Liver (tissue), 9 donors: ENCODE data around the gene PLEKHA5. TPM values are rescaled to one million over a fixed set of nuclear protein-coding genes. Genes with fewer than 3 reads are reported as not detected.

Source experiments
- DNase-seq: peaks from one replicate; pipeline ENCODE4 v3.0.0-alpha.2; 2017; ENCODE audit warnings: low spot score
- H3K27ac ChIP-seq, 2 donors: one replicate each; pipeline ENCODE4 v1.7.0; 2013; ENCODE audit warnings: inconsistent platforms in 2 of 2, low read length in 2 of 2, control low read depth in 1 of 2, low read depth in 1 of 2, mild to moderate bottlenecking in 1 of 2
- H3K27me3 ChIP-seq, 4 donors: one replicate each; pipeline versions ENCODE4 v1.6.1 to v1.7.0; 2013; ENCODE audit warnings: low read length in 3 of 4, inconsistent platforms in 1 of 4, mild to moderate bottlenecking in 1 of 4, moderate library complexity in 1 of 4; ENCODE audit not compliant: control insufficient read depth in 4 of 4, insufficient read depth in 4 of 4
- H3K36me3 ChIP-seq, 4 donors: one replicate each; pipeline versions ENCODE4 v1.6.1 to v1.7.0; 2013; ENCODE audit warnings: low read length in 3 of 4, mild to moderate bottlenecking in 3 of 4, low read depth in 1 of 4, moderate library complexity in 1 of 4; ENCODE audit not compliant: control insufficient read depth in 4 of 4, insufficient read depth in 3 of 4
- H3K4me1 ChIP-seq, 4 donors: one replicate each; pipeline versions ENCODE4 v1.6.1 to v1.7.0; 2013; ENCODE audit warnings: low read length in 3 of 4, mild to moderate bottlenecking in 3 of 4, moderate library complexity in 1 of 4; ENCODE audit not compliant: control insufficient read depth in 4 of 4, insufficient read depth in 4 of 4
- H3K4me3 ChIP-seq, 3 donors: one replicate each; pipeline versions ENCODE4 v1.6.1 to v1.7.0; 2013; ENCODE audit warnings: low read length in 3 of 3, control low read depth in 1 of 3, low read depth in 1 of 3, mild to moderate bottlenecking in 1 of 3
- H3K9ac ChIP-seq, 2 donors: one replicate each; pipeline ENCODE4 v1.7.0; 2013; ENCODE audit warnings: low read length in 2 of 2, mild to moderate bottlenecking in 2 of 2, moderate library complexity in 2 of 2, control low read depth in 1 of 2, low read depth in 1 of 2
- H3K9me3 ChIP-seq, 4 donors: one replicate each; pipeline versions ENCODE4 v1.6.1 to v1.7.0; 2013; ENCODE audit warnings: low read length in 3 of 4; ENCODE audit not compliant: control insufficient read depth in 4 of 4
- EGR1 ChIP-seq, 2 donors: IDR thresholded peaks; 2 replicates each; pipeline ENCODE4 v1.6.1; 2016 to 2018; ENCODE audit warnings: antibody characterized with exemption in 2 of 2, low read depth in 2 of 2
- FOXA1 ChIP-seq: IDR thresholded peaks from 2 replicates; pipeline ENCODE4 v1.6.1; 2016; ENCODE audit warnings: antibody characterized with exemption
- FOXA2 ChIP-seq: IDR thresholded peaks from 2 replicates; pipeline ENCODE4 v1.6.1; 2016; ENCODE audit warnings: antibody characterized with exemption
- GABPA ChIP-seq, 2 donors: IDR thresholded peaks in 1 of 2; conservative IDR thresholded peaks in 1 of 2; 2 replicates each; pipeline ENCODE4 v1.6.1; 2016; ENCODE audit warnings: antibody characterized with exemption in 2 of 2, mild to moderate bottlenecking in 1 of 2, moderate library complexity in 1 of 2
- HNF4A ChIP-seq, 2 donors: conservative IDR thresholded peaks; 2 replicates each; pipeline ENCODE4 v1.6.1; 2016; ENCODE audit warnings: antibody characterized with exemption in 2 of 2, mild to moderate bottlenecking in 2 of 2
- HNF4G ChIP-seq: IDR thresholded peaks from 2 replicates; pipeline ENCODE4 v1.6.1; 2016; ENCODE audit warnings: antibody characterized with exemption
- JUND ChIP-seq, 2 donors: IDR thresholded peaks; 2 replicates each; pipeline ENCODE4 v1.6.1; 2016; ENCODE audit warnings: antibody characterized with exemption in 2 of 2
- NR2F2 ChIP-seq: IDR thresholded peaks from 2 replicates; pipeline ENCODE4 v1.6.1; 2016; ENCODE audit warnings: antibody characterized with exemption
- RXRA ChIP-seq, 2 donors: IDR thresholded peaks; 2 replicates each; pipeline ENCODE4 v1.6.1; 2017 to 2018; ENCODE audit warnings: antibody characterized with exemption in 2 of 2, mild to moderate bottlenecking in 1 of 2
- SP1 ChIP-seq: IDR thresholded peaks from 2 replicates; pipeline ENCODE4 v1.6.1; 2018; ENCODE audit warnings: antibody characterized with exemption, mild to moderate bottlenecking
- TAF1 ChIP-seq: conservative IDR thresholded peaks from 2 replicates; pipeline ENCODE4 v1.6.1; 2016; ENCODE audit warnings: antibody characterized with exemption, mild to moderate bottlenecking
- YY1 ChIP-seq: IDR thresholded peaks from 2 replicates; pipeline ENCODE4 v1.6.1; 2016; ENCODE audit warnings: antibody characterized with exemption, mild to moderate bottlenecking
- WGBS: extraction: QIAGEN DNeasy Blood & Tissue Kit; methylation state at CpG from one replicate; pipeline ENCODE4 v1.1.7; 2013; 5-methylcytosine and 5-hydroxymethylcytosine counted together
- polyA plus RNA-seq, 2 donors: library from polyadenylated mRNA; stranded (reverse) in 1 of 2; unstranded in 1 of 2; fragments of 200-250 nt in 1 of 2; fragments of >200 nt in 1 of 2; fragmentation: Nextera tagmentation in 1 of 2; extraction: Ambion mirVana in 1 of 2; gene quantifications; one replicate each; pipeline versions ENCODE4 v1.2.1 to v1.2.3, GENCODE V29; 2013 to 2015
- total RNA-seq, 2 donors: library from RNA; depleted of rRNA; stranded (reverse); fragments of >200 nt; gene quantifications; one replicate each; pipeline ENCODE4 v1.2.3, GENCODE V29; 2014
- TF ChIP-seq, protein P1 (sequence below): IDR thresholded peaks from 2 replicates; pipeline ENCODE4 v1.6.1; 2016; ENCODE audit warnings: antibody characterized with exemption
- TF ChIP-seq, protein P2 (sequence below): IDR thresholded peaks from 2 replicates; pipeline ENCODE4 v1.6.1; 2016; ENCODE audit warnings: antibody characterized with exemption, mild to moderate bottlenecking
- TF ChIP-seq, protein P3 (sequence below): IDR thresholded peaks from 2 replicates; pipeline ENCODE4 v1.6.1; 2016; ENCODE audit warnings: antibody characterized with exemption
- TF ChIP-seq, protein P4 (sequence below): fragments of 150-350 bp; IDR thresholded peaks from 2 replicates; pipeline ENCODE4 v1.5.1; 2017; ENCODE audit warnings: improper control_type of control experiment, low read depth, low read length; ENCODE audit not compliant: missing input control
- TF ChIP-seq, protein P5 (sequence below): IDR thresholded peaks from 2 replicates; pipeline ENCODE4 v1.6.1; 2016; ENCODE audit warnings: antibody characterized with exemption
- donor health status: healthy.
- donor health status: healthy.
- donor health status: healthy.
- donor health status: healthy.
- donor health status: healthy.

The PLEKHA5 gene
- total and polyA plus RNA-seq, 4 donors = 4.6 to 25.5 (median 16.8) TPM

DNA sequence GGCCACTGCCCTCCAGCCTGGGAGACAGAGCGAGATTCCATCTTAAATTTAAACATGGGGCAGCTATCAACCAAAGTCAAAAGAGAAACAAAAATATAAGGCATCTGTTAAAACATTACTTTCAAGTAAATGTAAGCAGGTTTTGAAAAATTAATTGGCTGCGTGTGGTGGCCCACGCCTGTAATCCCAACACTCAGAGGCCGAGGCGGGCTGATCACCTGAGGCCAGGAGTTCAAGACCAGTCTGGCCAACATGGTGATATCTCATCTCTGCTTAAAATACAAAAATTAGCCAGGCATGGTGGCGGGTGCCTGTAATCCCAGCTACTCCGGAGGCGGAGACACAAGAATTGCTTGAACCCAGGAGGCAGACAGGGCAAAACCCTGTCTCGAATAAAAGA, 82.7 kb downstream of the PLEKHA5 start:
- H3K4me1 ChIP-seq = no peaks in the 10 kb centered on the region
- H3K36me3 ChIP-seq = no peaks in the 10 kb centered on the region
- no peaks in the 10 kb centered on the region for H3K27me3 ChIP-seq
- no peak overlapping the region for H3K9ac ChIP-seq
- TF ChIP-seq JUND (IDR thresholded peaks at IDR 0.05) = no peak
- TF ChIP-seq GABPA (IDR thresholded peaks at IDR 0.05 in 1 of 2, conservative IDR thresholded peaks at IDR 0.05 in 1 of 2) = no peak
- no peak for TF ChIP-seq FOXA2
- DNase-seq = no peak
- no peak overlapping the region for H3K27ac ChIP-seq
- 96% methylated on average over 9 of the region's 9 CpGs for WGBS
- no peak overlapping the region for H3K4me3 ChIP-seq
- H3K9me3 ChIP-seq = no peaks in the 10 kb centered on the region

DNA sequence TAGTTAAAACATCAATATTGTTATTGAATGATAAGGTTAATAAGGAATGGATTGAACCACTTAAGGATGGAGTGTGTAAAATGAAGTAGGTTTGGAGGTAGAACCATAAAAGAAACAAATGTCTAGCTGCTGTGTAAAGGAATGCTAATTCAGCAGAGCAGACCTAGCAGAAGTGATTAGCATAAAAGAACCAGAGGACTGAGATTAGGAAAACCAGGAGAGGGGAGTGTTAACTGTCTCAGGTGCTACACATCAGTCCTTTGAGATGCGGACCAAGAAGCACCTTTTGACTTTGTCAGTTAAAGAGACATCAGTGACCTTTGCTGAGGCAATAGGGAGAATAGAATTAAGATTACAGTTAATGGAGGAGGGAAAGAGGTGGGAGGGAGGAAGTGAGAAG, 84.5 kb downstream of the PLEKHA5 start:
- TF ChIP-seq GABPA (IDR thresholded peaks at IDR 0.05 in 1 of 2, conservative IDR thresholded peaks at IDR 0.05 in 1 of 2) (no peak), SP1 (no peak), YY1 (no peak), NR2F2 (no peak), RXRA (IDR thresholded peaks at IDR 0.05) (no peak), HNF4G (no peak), EGR1 (IDR thresholded peaks at IDR 0.05; ENCODE audit: low read depth in 2 of 2) (no peak), TAF1 (no peak), JUND (IDR thresholded peaks at IDR 0.05) (no peak), FOXA1 (no peak), HNF4A (conservative IDR thresholded peaks at IDR 0.05) (no peak)
- TF ChIP-seq, protein P1, sequence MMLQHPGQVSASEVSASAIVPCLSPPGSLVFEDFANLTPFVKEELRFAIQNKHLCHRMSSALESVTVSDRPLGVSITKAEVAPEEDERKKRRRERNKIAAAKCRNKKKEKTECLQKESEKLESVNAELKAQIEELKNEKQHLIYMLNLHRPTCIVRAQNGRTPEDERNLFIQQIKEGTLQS = no peak
- TF ChIP-seq, protein P2, sequence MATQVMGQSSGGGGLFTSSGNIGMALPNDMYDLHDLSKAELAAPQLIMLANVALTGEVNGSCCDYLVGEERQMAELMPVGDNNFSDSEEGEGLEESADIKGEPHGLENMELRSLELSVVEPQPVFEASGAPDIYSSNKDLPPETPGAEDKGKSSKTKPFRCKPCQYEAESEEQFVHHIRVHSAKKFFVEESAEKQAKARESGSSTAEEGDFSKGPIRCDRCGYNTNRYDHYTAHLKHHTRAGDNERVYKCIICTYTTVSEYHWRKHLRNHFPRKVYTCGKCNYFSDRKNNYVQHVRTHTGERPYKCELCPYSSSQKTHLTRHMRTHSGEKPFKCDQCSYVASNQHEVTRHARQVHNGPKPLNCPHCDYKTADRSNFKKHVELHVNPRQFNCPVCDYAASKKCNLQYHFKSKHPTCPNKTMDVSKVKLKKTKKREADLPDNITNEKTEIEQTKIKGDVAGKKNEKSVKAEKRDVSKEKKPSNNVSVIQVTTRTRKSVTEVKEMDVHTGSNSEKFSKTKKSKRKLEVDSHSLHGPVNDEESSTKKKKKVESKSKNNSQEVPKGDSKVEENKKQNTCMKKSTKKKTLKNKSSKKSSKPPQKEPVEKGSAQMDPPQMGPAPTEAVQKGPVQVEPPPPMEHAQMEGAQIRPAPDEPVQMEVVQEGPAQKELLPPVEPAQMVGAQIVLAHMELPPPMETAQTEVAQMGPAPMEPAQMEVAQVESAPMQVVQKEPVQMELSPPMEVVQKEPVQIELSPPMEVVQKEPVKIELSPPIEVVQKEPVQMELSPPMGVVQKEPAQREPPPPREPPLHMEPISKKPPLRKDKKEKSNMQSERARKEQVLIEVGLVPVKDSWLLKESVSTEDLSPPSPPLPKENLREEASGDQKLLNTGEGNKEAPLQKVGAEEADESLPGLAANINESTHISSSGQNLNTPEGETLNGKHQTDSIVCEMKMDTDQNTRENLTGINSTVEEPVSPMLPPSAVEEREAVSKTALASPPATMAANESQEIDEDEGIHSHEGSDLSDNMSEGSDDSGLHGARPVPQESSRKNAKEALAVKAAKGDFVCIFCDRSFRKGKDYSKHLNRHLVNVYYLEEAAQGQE = no peak
- TF ChIP-seq, protein P3, sequence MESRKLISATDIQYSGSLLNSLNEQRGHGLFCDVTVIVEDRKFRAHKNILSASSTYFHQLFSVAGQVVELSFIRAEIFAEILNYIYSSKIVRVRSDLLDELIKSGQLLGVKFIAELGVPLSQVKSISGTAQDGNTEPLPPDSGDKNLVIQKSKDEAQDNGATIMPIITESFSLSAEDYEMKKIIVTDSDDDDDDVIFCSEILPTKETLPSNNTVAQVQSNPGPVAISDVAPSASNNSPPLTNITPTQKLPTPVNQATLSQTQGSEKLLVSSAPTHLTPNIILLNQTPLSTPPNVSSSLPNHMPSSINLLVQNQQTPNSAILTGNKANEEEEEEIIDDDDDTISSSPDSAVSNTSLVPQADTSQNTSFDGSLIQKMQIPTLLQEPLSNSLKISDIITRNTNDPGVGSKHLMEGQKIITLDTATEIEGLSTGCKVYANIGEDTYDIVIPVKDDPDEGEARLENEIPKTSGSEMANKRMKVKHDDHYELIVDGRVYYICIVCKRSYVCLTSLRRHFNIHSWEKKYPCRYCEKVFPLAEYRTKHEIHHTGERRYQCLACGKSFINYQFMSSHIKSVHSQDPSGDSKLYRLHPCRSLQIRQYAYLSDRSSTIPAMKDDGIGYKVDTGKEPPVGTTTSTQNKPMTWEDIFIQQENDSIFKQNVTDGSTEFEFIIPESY = no peak
- TF ChIP-seq, protein P4, sequence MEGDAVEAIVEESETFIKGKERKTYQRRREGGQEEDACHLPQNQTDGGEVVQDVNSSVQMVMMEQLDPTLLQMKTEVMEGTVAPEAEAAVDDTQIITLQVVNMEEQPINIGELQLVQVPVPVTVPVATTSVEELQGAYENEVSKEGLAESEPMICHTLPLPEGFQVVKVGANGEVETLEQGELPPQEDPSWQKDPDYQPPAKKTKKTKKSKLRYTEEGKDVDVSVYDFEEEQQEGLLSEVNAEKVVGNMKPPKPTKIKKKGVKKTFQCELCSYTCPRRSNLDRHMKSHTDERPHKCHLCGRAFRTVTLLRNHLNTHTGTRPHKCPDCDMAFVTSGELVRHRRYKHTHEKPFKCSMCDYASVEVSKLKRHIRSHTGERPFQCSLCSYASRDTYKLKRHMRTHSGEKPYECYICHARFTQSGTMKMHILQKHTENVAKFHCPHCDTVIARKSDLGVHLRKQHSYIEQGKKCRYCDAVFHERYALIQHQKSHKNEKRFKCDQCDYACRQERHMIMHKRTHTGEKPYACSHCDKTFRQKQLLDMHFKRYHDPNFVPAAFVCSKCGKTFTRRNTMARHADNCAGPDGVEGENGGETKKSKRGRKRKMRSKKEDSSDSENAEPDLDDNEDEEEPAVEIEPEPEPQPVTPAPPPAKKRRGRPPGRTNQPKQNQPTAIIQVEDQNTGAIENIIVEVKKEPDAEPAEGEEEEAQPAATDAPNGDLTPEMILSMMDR = no peak
- TF ChIP-seq, protein P5, sequence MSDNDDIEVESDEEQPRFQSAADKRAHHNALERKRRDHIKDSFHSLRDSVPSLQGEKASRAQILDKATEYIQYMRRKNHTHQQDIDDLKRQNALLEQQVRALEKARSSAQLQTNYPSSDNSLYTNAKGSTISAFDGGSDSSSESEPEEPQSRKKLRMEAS = no peak
- no peak overlapping the region for H3K9ac ChIP-seq
- WGBS = 94% methylated on average over 1 of the region's 1 CpG

More for the DNA sequence above, 84.5 kb downstream of the PLEKHA5 start:
- no peak overlapping the region for H3K27ac ChIP-seq
- H3K27me3 ChIP-seq = no peaks in the 10 kb centered on the region
- no peak overlapping the region for H3K4me3 ChIP-seq
- H3K4me1 ChIP-seq = no peaks in the 10 kb centered on the region
- H3K9me3 ChIP-seq = no peaks in the 10 kb centered on the region
- no peaks in the 10 kb centered on the region for H3K36me3 ChIP-seq
- no peak for DNase-seq
